GM21786 (cell line): ENCODE results near the gene FRMD1.

ENCODE experiments used
- ATAC-seq: cut with Tn5 transposase; IDR thresholded peaks from one replicate; pipeline ENCODE4 v1.9.1; 2021; ENCODE audit not compliant: unreplicated experiment

Gene FRMD1

DNA sequence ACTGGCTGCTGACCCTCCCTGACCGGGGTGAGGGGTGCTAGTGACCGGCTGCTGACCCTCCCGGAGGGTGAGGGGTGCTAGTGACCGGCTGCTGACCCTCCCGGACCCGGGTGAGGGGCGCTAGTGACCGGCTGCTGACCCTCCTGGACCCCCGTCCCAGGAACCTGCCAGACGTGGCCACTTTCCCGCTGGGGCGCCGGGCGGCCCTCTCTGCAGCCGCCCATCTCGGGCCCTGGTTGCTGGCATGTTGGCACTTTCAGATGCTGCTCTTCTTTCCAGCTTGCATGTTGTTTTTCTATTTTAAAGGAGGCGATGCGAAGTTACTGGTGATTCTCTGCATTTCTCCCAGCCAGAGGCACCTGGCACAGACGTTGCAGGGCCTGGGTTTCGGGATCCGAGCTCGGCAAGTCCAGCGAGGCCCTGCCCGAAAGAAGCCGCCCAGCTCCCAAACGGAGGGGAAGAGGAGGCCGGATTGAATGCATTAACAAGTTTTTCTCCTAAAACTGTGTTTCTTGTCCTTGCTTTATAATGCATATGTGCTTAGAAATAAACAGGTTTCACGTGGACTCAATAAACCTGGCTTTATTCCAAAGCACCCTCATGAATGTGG is 34.4 kb downstream of the FRMD1 start:
- ATAC-seq = no peak

DNA sequence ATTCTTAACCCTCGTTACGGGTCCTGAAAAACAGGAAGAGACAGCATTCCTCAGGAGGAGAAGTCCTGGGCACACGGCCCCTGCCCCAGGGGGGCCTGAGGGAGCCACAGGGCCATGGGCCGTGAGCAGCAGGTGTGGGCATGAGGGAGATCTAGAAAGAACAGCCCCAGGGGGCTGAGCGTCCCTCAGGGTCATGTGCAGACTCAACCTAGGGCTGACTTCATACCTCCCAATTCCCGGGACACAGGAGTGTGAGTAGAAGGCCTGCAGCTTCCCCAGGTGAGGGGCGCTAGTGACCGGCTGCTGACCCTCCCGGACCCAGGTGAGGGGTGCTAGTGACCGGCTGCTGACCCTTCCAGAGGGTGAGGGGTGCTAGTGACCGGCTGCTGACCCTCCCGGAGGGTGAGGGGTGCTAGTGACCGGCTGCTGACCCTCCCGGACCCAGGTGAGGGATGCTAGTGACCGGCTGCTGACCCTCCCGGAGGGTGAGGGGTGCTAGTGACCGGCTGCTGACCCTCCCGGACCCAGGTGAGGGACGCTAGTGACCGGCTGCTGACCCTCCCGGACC is 35.1 kb downstream of the FRMD1 start:
- no peak for ATAC-seq

DNA sequence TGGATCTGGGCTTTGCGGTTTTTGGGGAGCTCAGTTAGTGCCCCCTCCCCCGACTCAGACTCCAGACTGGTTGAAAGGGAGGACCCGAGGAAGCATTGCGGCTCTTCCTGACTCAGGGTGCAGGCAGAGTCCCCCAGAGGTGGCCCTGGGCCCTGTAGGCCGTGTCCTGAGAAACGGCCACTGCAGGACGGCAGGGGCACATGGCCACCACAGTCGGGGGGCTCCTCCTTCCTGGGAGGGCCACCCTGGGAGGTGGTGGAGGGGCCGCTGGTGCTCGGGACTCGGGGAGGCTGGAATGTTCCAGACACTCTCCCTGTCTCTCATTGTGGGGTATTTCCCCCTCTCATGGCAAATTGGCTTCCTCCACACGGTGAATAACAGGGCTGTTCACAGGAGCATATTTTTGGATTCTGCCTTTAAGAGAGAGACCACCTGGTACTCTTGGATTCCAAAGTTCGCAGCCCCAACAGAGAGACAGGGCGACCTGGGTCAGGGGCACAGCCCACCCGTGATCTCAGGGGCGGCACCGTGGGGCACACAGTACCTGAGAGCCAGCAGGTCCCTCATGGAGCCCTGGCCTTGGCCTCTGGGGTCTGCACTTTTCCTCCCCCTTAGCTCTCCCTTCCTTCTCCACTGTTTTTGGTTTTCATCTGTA is 35.7 kb downstream of the FRMD1 start:
- no peak for ATAC-seq

DNA sequence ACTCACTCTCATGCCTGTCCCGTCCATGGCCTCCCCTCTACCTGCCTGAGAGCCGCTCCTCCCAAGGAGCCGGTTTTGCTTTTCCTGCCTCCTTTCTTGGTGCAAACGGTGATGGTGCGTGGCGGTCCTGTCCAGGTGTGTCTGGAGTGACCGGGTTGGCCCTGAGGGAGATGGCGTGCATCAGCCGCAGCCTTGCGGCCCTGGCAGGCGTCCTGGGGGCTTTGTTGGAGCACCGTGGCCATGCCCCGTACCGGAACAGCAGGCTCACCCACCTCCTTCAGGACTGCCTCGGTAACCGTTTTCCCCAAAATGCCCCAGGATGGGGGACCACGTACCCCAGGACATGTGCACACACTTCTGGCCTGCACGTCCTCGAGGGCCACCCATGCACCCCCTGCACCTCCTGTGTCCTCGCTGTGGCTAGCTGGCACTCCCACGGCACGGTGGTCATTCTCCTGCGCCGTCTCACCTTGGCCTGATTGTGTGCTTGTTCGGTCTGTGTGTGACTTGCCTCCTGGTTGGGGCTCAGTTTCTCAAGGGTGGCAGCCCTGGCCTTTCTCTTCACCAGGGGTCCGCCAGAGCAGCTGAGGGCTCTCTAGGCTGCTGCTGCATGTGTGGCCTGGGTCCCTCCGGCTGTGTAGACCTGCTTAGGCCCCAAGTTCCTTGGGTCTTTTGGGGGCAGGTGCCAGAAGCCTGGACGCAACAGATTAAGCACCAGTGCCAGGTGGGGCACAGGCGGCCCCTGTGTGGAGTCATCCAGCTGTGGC is 36.4 kb downstream of the FRMD1 start:
- no peak for ATAC-seq

DNA sequence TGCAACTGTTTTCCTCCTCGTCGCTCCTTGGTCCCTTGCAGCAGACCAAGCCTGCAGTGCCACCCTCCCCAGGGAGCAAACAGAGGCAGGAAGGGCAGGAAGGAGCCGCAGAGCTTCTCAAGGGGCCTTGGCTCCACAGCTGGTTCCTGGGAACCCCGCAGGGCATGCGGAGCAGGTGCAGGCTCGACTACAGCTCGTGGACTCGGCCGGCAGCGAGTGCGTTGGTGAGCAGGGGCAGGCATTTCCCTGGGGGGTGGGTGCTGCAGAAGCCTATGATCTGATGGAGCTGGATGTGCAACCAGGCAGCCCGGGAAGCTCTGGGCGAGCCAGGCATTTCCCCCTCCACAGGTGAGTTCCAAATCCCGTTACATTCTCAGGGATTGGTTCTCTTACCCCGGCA is 37.1 kb downstream of the FRMD1 start:
- ATAC-seq = no peak

DNA sequence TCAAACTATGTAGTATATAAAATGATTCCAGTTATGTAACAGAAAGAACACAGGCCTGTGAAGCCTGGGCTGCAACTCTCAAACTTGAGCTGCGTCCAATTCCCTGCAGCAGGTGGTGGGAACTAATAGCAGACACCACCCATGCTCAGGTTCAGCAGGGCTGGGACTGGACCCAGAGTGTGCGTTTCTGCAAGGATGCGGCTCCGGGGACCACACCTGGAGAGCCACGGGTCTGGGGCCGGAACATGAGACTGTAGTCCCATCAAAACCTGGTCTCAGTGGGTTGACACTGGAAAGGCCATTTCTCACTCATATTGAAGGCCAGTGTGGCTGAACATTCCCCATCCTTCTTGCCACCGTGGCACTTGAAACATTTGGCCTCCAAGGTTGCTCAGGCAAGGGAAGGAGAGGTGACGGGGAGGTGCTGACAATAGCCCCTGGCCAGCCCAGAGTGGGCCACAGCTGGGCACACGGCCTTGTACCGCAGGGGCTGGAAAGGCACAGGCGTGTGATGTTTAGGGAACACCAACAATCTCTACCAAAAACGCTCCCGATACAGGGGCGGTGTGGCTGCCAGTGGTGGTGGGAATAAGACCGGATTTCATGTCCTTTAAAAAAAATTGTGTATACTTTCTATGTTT is 38.0 kb downstream of the FRMD1 start:
- no peak for ATAC-seq

DNA sequence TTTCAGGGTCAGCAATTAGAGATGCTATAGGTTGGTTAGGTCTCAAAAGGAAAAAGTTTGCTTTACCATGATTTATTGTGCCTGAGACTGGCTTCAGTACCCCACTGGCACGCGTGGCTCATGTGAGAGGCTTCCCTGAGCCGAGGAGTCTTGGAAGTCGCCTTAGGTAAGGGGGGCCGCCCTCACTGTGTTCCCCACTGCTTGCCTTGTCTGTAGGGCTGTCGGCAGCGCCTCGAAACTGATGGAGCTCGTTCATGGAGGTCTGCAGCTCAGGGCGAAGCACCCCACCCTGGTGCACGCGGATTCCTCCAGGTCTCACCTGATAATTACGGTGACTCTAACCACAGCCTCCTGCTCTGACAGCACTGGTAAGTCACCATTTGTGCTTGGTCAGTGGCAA is 39.2 kb downstream of the FRMD1 start:
- ATAC-seq = no peak

DNA sequence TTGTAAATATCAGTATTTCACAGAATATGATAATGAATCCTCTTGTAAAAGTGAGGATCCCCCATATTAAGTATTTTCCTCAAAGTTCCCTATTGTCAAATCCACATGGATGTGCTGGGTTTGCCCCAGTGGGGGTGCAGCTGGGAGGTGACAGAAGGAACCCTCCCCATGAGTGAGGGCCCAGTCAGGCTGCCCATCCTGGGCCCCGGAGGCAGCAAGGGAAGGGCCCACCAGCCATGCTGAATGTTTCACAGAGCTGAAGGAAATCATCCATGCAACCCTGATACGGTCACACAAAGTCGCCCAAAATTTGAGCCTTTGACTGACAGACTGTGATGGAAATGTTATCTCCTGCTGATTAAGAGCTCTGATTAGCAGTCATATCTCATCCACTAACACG is 39.7 kb downstream of the FRMD1 start:
- no peak for ATAC-seq

DNA sequence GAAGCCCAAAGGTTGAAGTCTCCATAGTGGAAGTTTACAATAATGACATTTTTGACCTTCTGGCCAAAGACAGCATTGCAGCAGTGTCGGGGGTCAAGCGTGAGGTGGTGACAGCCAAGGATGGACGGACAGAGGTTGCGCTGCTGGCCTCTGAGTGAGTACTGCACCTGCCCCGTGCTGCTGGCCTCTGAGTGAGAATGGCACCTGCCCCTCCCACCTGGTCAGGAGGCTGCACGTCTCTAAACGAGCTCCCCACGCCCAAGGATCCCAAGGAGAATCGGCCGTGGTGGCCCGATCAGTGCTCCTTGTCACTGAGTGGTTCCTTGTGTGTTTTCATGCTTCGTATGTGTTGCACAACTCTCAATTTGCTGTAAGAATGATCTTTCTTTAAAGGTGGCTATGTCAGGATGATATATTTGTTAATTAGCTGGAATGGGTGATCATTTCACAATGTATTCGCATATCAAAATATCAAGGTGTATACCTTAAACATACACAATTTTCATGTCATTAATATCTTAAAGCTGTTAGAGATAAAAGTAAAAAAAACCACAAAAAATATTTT is 40.4 kb downstream of the FRMD1 start:
- no peak for ATAC-seq

DNA sequence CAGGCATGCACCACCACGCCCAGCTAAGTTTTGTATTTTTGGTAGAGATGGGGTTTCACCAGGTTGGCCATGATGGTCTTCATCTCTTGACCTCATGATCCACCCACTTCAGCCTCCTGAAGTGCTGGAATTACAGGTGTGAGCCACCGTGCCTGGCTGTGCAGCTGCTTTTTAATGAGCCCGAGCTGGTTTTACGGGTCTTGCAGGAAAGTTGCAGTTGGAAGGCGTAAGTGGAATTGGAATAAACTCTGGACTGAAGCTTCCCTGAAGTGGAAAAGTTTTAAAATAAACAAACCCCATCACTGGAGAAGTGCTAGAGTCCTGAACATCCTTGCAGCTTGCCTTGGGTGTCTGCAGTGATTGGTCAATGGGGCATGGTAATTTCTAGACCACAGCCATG is 41.2 kb downstream of the FRMD1 start:
- no peak for ATAC-seq

DNA sequence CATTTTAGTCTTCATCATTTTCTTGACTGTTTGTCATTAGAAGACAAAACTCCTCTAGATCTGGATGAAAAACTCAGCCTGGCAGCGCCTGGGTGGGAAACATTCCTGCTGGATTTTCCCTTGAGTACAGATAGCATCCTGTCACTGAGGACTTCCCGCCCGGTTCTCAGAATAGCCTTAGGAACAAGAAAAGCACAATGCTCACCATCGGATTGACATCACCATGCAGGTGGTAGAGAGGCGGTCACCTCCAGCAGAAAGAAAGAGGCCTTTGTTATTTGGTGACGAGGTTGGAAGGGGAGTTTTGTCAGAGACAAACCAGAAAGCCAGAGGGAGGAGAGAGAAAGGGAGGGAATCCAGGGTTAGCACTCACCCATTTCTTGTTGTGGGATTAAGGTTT is 41.8 kb downstream of the FRMD1 start:
- ATAC-seq = no peak

DNA sequence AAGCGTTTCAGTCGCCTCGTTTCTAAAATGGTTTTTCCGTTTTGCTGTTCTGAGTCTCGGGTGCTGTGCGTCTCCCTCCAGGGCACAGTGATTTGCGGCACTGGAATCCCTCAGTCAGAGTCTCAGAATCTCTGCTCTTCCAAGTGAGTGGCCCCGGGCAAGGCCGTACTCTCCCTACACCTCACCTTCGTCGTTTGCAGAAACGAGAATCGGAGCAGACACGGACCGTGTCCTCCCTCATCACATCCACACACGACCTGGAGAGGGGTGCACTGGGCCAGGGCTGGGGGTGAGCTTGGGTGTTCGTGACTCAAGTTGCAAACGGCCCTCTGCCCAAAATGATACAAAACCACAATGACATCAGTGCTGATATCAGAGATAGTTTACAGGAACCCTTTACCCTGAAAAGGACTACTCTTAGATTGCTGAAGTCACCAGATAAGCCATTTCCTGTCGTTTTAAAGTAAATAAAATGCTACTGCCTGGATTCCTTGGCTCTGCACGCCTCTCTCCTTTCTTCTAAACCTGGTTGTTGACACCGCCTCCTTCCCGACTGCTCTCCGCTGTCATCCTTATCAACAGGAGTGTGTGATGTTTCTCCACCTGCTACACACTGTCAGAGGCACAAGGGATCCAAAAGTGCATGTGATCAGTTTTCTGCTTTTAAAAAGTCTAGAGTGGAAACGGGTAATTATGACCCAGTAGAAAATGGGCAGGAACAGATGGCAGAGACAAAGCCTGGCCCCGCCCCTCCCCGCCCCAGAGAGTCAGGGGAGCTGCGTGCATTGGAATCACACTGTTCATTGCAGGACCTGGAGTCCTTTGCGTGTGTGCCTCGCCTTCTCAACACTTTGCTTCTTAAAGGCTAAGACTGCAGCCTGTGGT is 43.1 kb downstream of the FRMD1 start:
- no peak for ATAC-seq

DNA sequence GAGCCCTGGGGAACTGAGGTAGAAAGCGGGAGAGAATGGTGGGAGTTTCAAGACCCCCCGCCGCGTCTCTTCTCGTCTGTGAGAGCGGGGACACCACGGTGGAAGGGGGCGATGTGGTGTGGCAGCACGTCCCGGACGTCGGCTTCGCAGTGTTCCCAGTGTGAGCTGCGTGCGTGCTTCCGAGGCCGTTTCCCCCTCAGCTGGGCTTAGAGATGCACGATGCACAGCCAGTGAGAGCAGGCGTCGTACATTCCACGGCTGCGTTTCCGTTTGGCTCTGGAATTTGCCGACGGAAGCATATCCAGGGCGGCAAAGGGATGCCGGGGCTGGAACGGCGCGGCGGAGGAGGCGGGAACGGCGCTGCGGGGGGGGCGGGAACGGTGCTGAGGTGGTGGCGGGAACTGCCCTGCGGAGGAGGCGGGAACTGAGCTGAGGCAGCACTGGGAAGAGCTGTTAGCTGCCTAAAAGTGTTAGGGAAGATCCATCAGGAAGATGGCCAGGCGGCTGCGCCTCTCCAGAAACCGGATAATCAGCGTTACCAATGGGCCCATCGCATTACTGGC is 43.8 kb downstream of the FRMD1 start:
- no peak for ATAC-seq

DNA sequence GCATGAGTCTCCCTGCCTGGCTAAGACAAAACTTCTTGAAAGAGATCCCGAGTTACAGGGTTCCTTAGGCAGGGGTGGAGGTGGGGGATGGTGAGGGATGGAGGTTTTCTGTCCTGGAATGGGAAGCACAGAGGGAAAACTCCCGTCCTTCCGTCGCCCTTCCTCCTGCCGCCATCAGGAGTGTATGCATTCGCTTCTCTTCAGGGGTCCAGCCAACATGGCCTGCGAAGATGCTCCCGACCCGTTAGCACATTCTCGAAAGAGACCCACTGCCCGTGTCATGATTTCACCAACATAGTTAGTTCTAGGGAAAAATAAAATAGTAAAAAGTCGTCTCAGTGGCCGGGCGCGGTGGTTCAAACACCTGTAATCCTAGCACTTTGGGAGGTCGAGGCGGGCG is 44.5 kb downstream of the FRMD1 start:
- no peak for ATAC-seq

DNA sequence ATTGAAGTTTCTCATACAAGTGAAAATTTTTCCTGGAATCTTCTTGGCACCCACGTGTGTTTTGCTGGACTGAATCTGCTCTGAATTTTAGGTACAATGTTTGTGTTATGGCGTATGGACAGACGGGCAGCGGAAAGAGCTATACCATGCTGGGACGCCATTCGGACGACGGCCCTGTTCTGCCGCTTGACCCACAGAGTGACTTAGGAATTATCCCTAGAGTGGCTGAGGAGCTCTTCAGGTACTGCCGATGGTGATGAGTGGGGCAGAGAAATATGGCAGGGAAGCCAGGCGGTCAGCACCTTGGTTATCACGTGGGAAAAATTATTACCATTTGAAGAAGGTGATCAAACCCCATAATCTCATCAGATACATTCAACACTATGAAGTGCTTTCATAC is 45.2 kb downstream of the FRMD1 start:
- no peak for ATAC-seq

DNA sequence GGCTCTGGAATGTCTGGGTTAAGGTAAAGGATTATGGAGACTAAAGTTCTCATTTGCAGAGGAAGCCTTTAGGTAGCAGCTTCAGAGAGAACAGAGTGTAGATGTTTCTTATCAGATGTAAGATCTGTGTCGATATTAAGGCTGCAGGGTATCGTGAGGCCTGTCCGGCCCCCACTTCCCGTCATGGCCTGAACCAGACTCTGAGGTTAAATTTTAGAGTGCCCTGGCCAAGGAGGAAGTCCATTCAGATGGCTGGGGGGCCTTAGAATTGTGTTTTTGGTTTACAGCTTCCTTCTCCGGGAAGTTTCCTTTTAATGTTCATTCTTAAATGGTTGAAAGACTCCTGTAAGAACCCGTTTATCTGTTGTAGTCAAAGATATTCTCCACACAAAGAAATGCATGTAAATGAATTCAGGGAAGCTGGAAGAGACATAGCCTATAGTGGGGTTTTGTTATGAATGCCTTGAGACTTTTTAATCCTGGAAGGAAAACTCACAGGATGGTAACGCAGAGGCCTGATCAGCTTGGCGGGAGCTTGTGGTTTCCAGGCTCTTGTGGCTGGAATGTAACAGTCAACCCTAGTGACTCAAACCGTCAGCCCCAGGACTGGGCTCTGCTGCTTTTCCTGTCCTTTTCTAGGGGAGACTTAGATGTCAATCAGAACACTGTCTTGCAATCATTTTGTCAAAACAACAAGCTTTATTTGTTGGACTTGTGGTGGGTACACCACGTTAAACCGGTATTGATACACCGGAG is 46.8 kb downstream of the FRMD1 start:
- no peak for ATAC-seq

DNA sequence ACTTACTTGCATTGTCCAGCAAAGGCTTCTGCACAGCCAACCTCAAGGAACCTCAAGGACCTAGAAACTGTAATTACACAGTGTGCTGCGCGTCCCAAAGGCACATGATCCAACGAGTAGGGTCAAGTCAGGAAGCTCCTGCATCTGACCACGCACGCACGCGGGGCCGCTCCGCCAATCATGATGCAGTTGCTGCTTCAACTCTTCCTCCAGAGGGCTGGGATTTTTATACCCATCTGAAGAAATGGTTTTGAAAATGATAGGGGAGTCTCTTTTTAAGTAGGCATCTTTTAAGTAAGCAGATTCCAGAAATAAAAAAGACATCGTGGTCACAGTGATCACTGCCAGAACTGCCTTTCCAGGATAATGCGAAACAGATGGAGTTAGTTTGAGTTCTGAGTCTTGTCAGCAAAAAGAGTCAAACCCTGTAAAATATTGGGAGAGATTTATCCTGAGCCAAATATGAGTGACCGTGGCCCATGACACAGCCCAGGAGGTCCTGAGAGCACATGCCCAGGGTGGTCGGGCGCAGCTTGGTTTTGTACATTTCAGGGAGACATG is 47.5 kb downstream of the FRMD1 start:
- no peak for ATAC-seq

DNA sequence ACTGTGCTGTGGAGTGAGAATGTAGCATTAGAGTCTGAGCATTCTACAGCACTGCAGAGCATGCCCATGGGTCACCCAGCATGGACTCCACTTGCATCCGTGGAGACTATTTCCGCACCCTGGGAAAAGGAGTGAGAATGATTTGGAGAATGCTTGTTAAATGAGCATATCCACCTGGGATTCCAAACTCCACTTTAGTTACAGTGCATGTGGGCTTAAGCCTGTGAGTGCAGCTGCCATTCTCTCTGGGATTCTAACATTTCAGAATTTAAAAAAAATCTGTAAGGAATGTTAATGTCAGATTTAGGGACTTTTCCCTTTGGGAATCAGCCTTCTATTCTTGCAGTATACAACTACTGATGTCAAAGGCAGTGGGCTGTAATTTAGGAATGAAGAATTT is 48.1 kb downstream of the FRMD1 start:
- ATAC-seq = no peak

DNA sequence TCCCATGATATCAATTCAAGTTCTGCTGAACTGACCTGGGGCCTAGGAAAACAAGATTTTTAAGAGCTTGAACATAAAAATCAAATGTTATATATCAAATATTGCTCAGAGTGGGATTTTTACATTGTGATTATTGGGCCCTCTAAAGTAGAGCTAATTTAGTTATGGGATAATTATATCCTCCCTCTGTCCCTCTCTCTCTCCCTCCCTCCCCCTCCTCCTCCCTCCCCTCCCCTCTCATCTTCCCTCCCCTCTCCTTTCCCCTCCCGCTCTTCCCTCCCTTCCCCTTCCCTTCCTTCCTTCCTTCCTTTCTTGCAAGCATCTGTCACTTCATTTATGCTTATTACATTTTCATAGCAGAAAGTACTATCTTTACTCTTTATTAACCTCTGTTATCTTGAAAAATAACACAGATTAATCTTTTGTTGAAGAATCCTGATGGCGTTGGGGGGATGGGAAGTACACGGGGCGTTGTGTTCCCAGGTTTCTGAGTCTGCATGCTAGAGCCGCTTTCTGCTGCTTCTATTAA is 48.7 kb downstream of the FRMD1 start:
- ATAC-seq = no peak
